ENCODE measurements around the gene PDE4B.
"Not testable (repeated sequence)": the region's sequence is repeated elsewhere in the genome, so short reads cannot be mapped to it uniquely, and the experiment has no call there.

The PDE4B gene

DNA sequence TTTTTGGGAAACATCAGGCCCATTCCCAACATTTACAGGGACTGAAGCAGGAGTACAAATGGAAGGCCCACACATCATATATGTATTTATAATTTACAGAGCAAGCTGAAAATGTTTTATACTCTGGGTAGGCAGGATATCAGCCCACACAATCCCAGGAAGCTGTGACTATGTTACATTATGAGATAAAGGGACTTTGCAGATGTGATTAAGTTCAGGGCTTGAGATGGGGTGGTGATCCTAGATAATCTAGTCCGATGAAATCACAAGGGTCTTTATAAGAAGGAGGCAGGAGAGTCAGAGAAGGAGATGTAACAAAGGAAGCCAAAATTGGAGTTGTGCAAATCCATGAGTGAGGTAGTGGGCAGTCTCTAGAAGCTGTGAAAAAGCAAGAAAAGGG lies 160.5 kb downstream of the PDE4B start:
- DNase-seq (ENCODE audit: low read depth in 2 of 2) = no peak

DNA sequence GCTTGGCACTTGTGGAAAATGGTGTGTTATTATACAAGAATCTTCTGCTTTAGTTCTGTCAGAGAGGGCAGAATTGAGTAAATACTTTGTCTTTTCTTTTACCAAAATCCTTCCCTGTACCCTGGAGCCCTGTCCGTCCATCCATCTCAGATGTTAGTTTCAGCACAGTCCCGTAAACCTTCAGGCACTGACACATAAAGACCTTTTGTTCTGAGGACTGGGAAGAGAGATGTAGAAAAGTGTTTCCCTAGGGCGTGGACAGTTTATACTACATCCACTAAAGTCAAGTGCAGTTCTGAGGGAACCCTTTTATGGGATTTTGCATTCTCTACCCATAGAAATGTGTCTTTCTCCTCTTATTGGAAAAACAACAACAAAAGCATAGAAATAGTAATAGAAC lies 162.4 kb downstream of the PDE4B start:
- DNase-seq (ENCODE audit: low read depth in 2 of 2) = no peak

DNA sequence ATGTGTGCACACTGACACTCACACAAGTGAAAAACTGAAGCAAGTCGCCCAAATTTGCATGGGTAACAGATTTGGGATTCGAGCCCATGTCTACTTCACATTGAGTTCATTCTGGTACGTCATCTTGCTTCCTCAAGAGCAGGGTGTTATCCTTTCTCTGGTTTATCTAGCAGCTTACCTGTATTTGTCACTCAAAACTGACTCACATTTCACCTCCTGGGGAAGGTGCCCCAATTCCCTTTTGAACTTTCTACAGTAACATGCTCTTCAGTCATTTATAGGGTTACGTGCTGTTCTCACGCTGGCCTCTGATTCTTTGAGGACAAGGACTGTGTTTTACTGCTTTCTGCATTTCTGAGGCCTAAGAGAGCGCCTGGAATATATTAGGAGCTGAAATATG lies 162.8 kb downstream of the PDE4B start:
- no peak for DNase-seq (ENCODE audit: low read depth in 2 of 2)

- no peak for DNase-seq (ENCODE audit: low read depth in 2 of 2)
These were observed 166.1 kb downstream of the PDE4B start for GRCh38 chr1:65958561-65959350.

- DNase-seq (ENCODE audit: low read depth in 2 of 2) = no peak
These were observed 167.3 kb downstream of the PDE4B start for GRCh38 chr1:65959896-65960567.

GRCh38 chr1:65963156-65963888 lies 170.6 kb downstream of the PDE4B start:
- no peak for DNase-seq (ENCODE audit: low read depth in 2 of 2)

- no peak for DNase-seq (ENCODE audit: low read depth in 2 of 2)
These were observed 171.4 kb downstream of the PDE4B start for GRCh38 chr1:65964123-65964522.

DNA sequence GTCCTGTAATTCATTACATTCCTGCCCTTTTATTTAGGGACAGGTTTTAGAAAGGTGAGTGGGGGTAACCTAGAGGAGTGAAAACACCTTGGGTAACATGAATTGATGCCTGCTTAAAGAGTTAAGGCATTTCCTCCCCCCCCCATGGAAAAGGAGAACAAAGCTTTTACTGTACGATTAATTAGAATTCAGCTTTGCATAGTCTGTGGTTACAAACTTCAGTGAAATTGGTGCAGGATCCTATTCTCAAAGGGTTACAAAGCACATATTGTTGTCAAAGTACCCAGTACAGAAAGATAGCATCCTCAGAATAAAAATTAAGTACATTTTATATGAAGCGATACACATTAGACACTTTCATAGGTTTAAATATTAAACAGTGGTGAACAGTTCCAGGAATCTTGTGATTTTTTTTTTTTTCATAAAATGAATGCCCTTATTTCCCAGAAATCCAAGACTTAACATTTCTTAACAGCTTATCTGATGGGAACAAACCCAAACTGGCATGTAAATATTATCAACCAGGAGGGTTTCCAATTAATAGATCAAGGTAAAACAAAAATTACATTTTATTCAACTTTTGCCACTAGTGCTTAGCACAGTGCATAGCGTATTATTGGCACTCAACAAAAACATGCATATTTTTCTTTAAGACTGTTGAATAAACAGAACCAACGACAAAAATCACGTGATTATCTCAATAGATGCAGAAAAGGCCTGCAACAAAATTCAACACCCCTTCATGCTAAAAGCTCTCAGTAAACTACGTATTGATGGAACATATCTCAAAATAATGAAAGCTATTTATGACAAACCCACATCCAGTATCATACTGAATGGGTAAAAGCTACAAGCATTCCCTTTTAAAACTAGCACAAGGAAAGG lies 172.7 kb downstream of the PDE4B start:
- no peak for DNase-seq (ENCODE audit: low read depth in 2 of 2)

DNA sequence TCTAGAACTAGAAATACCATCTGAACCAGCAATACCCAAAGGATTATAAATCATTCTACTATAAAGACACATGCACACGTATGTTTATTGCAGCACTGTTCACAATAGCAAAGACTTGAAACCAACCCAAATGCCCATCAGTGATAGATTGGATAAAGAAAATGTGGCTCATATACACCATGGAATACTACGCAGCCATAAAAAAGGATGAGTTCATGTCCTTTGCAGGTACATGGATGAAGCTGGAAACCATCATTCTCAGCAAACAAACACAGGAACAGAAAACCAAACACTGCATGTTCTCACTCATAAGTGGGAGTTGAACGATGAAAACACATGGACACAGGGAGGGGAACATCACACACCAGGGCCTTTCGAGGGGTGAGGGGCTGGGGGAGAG lies 174.8 kb downstream of the PDE4B start:
- DNase-seq (ENCODE audit: low read depth in 2 of 2) = not testable (repeated sequence)

- DNase-seq (ENCODE audit: low read depth in 2 of 2) = no peak
These were observed 178.9 kb downstream of the PDE4B start for GRCh38 chr1:65971547-65971946.

GRCh38 chr1:65975708-65976107 lies 183.0 kb downstream of the PDE4B start:
- DNase-seq (ENCODE audit: low read depth in 2 of 2) = no peak

DNA sequence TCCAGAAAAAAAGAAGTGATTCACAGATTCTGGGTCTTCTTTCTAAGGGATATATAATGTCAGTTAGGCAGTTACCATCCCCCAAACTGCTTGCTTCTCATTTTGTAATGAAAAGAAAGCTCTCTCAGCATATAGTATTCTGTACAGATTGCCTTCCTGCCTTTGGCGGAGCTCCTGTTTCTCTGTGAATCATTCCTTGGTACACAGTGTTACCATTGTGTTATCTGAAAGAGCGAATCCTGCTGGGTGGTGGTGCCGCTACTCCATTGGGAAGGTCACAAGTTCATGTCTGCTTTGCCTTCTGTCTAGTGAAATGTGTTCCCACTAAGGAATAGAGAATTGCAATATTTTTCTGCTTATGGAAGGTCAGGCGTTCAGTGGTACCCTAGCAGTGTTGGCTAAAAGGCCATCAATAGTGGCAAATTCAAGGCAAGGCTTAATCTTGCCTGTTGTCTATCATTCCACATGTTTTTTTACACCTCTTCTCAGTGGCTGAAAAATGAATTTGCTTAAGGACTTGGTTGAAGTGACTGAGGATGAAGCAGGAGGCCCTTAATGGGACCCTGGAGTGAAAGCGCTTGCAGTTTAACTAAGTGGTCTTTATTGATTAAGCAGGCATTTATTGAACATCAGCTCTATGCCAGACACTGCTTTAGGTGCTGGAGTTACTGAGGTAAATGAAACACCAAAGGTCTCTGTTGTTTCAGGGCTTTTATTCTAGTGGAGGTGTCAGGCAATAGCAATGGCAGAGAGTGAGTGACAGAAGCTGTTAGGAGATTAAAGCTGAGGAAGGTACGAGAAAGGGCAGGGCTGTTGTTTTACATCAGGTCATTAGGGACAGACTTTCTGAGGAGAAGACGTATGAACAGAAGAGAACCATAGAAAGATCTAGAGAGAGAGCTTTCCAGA lies 186.7 kb downstream of the PDE4B start:
- DNase-seq (ENCODE audit: low read depth in 2 of 2) = no peak

DNA sequence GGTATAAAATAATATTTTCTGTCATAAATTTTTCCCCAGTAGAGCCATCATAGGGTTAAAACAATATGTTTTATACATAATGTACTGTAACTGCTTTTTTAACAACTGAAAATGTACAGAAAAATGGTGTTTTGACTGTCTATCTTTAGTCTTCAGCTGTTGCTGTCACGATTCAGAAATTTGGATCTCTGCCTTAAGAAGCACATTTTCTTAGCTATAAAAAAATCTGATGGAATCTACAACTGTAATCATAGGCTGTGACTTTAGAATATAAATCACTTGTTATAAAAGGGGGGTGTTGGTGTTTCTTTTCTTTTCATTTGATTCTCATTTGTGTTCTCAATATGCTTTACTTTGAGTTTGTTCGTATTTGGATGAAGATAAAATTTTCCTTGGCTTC lies 187.5 kb downstream of the PDE4B start:
- no peak for DNase-seq (ENCODE audit: low read depth in 2 of 2)

DNA sequence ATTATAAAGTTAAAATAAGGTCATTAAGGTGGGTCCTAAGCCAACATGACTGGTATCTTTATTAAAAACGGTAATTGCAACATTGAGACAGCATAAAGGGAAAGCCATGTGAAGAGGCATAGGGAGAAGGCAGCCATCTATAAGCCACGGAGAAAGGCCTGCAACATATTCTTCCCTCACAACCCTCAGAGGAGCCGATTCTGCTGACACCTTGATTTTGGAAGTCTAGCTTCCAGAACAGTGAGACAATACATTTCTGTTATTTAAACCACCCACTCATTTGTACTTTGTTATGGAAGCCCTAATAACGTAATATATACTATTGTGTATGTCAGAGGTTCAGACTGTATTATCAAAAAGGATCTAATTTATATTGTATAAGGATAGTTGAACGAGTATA lies 190.8 kb downstream of the PDE4B start:
- no peak for DNase-seq (ENCODE audit: low read depth in 2 of 2)

- DNase-seq (ENCODE audit: low read depth in 2 of 2) = no peak
These were observed 192.8 kb downstream of the PDE4B start for GRCh38 chr1:65985393-65986066.

DNA sequence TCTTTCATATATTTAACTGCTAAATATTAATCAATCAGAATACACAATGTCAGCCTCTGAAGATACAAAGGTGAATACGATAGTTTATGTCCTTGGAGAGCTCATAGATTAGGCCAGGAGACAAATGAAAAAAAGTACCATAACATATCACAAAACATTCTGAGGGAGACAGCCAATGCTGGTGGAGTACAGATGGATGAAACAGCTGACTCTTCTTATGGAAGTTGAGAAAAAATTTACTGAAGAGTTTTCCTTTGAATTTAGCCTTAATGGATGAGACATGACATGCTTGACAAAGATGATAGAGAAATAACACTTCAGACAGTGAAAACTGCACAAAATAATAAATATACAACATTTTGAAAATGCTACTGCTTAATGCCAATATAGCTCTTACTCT lies 193.5 kb downstream of the PDE4B start:
- no peak for DNase-seq (ENCODE audit: low read depth in 2 of 2)

- no peak for DNase-seq (ENCODE audit: low read depth in 2 of 2)
These were observed 197.5 kb downstream of the PDE4B start for GRCh38 chr1:65990161-65990560.

GRCh38 chr1:65991694-65992093 lies 199.0 kb downstream of the PDE4B start:
- no peak for DNase-seq (ENCODE audit: low read depth in 2 of 2)

DNA sequence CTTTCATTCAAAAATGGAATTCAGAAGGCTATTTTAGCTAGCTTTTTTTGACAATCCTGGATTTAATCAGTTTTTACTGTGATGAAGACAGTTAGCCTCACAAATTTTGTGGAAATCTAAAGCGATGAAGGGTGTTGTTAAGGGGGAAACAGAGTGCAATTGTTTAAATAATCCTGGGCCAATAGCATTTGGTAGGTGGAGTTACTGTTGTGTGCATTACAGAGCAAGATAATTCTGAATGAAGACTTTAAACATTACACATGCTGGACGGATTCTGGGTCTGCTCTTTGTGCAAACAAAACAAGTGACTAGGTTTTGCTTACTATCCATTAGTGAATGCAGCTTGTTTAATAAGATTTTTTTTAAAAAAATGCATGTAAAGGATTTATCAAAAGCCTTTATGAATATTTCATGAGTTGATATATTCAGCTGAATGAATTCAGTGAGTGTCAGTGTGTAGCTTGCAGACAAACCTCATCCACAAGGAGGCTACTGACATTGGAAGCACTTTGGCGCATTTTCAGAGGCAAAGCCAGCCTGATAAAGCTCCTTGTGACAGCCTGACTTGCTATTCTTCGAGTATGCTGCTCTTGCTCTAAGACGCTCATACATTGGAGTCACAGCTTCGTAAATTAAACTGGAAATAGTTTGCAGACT lies 199.6 kb downstream of the PDE4B start:
- no peak for DNase-seq (ENCODE audit: low read depth in 2 of 2)

DNA sequence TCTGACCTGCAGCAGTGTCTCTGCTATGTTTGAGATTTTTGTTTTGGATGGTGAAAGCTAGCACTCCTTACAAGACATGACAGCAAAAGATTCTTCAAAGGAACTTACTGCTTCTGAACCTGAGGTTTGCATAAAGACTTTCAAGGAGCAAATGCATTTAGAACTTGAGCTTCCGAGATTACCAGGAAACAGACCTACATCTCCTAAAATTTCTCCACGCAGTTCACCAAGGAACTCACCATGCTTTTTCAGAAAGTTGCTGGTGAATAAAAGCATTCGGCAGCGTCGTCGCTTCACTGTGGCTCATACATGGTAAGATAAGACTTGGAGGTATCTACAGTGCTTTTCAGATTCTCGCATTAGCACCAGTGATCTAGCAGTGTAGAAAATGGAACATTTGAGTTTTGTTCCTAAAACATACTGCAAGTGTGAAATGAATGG lies 200.2 kb downstream of the PDE4B start:
- no peak for DNase-seq (ENCODE audit: low read depth in 2 of 2)

All from stimulated activated CD8-positive, alpha-beta memory T cell treated with anti-CD3 and anti-CD28 coated beads, Interleukin-15, amount 100 ng/mL, for 4 hours (primary cell).